Tibial artery (tissue), 4 donors: ENCODE measurements around the gene PXDC1.

Experiments
- DNase-seq, 2 donors: peaks; one replicate each; pipeline ENCODE4 v3.0.0-alpha.2; 2019
- H3K27ac ChIP-seq, 2 donors: fragments of 200-600 bp; sonication (generic) in 1 of 2; 1 replicate in 1 of 2; 2 replicates in 1 of 2; pipeline ENCODE4 v1.5.1; 2018 to 2019; ENCODE audit warnings: mild to moderate bottlenecking in 1 of 2
- H3K27me3 ChIP-seq, 2 donors: fragments of 200-600 bp; sonication (generic) in 1 of 2; one replicate each; pipeline versions ENCODE4 v1.5.1 to v1.6.0; 2016 to 2019
- H3K36me3 ChIP-seq, 3 donors: fragments of 200-600 bp; sonication (generic) in 2 of 3; one replicate each; pipeline ENCODE4 v1.5.1; 2016 to 2019; ENCODE audit warnings: mild to moderate bottlenecking in 2 of 3
- H3K4me1 ChIP-seq, 4 donors: fragments of 200-600 bp; sonication (generic) in 2 of 4; 1 replicate in 3 of 4; 2 replicates in 1 of 4; pipeline ENCODE4 v1.5.1; 2016 to 2019
- H3K4me3 ChIP-seq, 2 donors: fragments of 200-600 bp; sonication (generic) in 1 of 2; 1 replicate in 1 of 2; 2 replicates in 1 of 2; pipeline ENCODE4 v1.5.1; 2018 to 2019; ENCODE audit warnings: mild to moderate bottlenecking in 2 of 2
- H3K9me3 ChIP-seq, 3 donors: fragments of 200-600 bp; sonication (generic) in 1 of 3; one replicate each; pipeline ENCODE4 v1.5.1; 2016 to 2019
- CTCF ChIP-seq, 2 experiments: fragments of 200-600 bp in 1 of 2; fragments of 450-650 bp in 1 of 2; IDR thresholded peaks; one replicate each; pipeline ENCODE4 v1.5.1; 2017 to 2019; ENCODE audit warnings: antibody characterized with exemption in 2 of 2, mild to moderate bottlenecking in 1 of 2, moderate library complexity in 1 of 2
- intact Hi-C: fragments of 100-400 bp; cut with DNase I; formaldehyde crosslinking; loops from one replicate; pipeline ENCODE4 v1.15.0; 2023; ENCODE audit warnings: low total_unique reads

Gene PXDC1

GRCh38 chr6:3791526-3792203 lies 40.2 kb upstream of the PXDC1 start:
- H3K27ac ChIP-seq, result no peak overlapping the region
- H3K36me3 ChIP-seq, result no peaks in the 10 kb centered on the region
- no peak overlapping the region for H3K4me3 ChIP-seq
- no peaks in the 10 kb centered on the region for H3K27me3 ChIP-seq
- peaks cover 0 to 4% (median 1%) of the 10 kb centered on the region in 4 donors for H3K4me1 ChIP-seq
- peak in 1 of 2 donors; percentile 59 for DNase-seq
- TF ChIP-seq CTCF (IDR thresholded peaks at IDR 0.05), result no peak
- no peaks in the 10 kb centered on the region for H3K9me3 ChIP-seq
- intact Hi-C loops, result no loop called here

- DNase-seq, result no peak
- H3K27ac ChIP-seq, result no peak overlapping the region
- no peaks in the 10 kb centered on the region for H3K36me3 ChIP-seq
- intact Hi-C loops, result no loop called here
- no peaks in the 10 kb centered on the region for H3K27me3 ChIP-seq
- H3K9me3 ChIP-seq, result no peaks in the 10 kb centered on the region
- no peaks in the 10 kb centered on the region for H3K4me1 ChIP-seq
- no peak for TF ChIP-seq CTCF (IDR thresholded peaks at IDR 0.05)
- no peak overlapping the region for H3K4me3 ChIP-seq
Observed at GRCh38 chr6:3789896-3790558, 38.5 kb upstream of the PXDC1 start.

DNA sequence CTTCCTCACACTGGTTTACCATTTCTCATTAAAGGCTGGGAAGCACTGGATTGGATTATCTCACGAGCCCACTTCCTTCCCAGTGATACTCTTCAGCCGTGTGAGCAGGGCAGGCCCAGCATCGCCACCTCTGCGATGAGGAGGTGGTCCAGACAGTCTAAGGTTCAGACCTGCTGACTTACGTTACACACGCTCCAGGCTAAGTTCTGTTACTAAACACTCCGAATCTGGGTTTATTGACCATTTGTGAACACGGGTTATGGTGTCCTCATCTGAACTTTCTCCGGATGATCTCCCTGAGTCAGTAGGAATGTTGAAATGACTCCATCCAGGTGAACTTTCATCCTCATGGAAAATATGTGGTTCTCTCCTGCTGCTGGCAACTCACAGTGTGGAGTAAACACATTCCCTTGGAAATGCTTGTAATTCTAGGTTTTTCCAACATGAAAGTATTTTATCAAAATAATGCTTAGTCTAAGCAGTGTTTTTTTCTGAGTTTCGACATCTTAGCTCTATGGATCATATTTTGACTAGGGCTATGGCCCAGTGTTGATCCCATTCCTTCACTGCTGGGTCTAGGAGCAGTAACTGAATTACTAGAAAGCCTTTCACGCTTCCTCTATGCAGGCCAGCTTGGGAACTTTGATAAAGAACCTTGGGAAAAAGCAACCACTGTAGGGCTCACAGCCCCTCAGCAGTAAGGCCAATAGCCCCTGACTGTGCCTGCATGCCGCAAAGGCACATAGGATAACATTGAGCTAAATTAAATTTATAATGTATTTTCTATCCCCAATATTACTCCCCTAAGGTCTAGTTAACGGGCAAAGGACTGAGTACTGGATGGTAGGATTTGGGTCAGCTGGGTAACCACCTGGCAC lies 37.7 kb upstream of the PXDC1 start:
- no peaks in the 10 kb centered on the region for H3K9me3 ChIP-seq
- H3K27ac ChIP-seq, result no peak overlapping the region
- intact Hi-C loops, result no loop called here
- TF ChIP-seq CTCF (IDR thresholded peaks at IDR 0.05), result no peak
- H3K4me3 ChIP-seq, result no peak overlapping the region
- H3K27me3 ChIP-seq, result no peaks in the 10 kb centered on the region
- no peak for DNase-seq
- H3K4me1 ChIP-seq, result no peaks in the 10 kb centered on the region
- no peaks in the 10 kb centered on the region for H3K36me3 ChIP-seq

- DNase-seq, result no peak
- no peaks in the 10 kb centered on the region for H3K4me1 ChIP-seq
- H3K27me3 ChIP-seq, result no peaks in the 10 kb centered on the region
- H3K9me3 ChIP-seq, result no peaks in the 10 kb centered on the region
- H3K4me3 ChIP-seq, result no peak overlapping the region
- intact Hi-C loops, result no loop called here
- H3K27ac ChIP-seq, result no peak overlapping the region
- no peaks in the 10 kb centered on the region for H3K36me3 ChIP-seq
- TF ChIP-seq CTCF (IDR thresholded peaks at IDR 0.05), result no peak
Observed at GRCh38 chr6:3788408-3789017, 37.0 kb upstream of the PXDC1 start.

DNA sequence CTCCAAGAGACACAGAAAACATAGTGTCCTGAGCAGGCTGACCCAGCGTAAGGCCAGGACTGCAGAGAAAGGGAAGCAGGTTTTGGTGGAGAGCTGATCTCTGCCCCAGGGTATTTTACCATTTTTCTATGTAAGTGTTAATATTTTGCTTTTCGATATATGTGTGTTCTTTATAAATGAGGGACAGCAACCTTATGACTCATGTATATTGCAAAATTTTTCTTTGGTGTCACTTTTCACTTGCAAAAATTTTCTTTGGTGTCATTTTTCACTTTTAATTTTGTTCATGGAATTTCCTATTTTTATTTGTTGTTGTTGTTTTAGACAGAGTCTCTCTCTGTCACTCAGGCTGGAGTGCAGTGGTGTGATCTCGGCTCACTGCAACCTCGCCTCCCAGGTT lies 34.6 kb upstream of the PXDC1 start:
- no peaks in the 10 kb centered on the region for H3K4me1 ChIP-seq
- H3K9me3 ChIP-seq, result no peaks in the 10 kb centered on the region
- DNase-seq, result no peak
- no peak overlapping the region for H3K27ac ChIP-seq
- H3K36me3 ChIP-seq, result no peaks in the 10 kb centered on the region
- no peak overlapping the region for H3K4me3 ChIP-seq
- intact Hi-C loops, result no loop called here
- H3K27me3 ChIP-seq, result no peaks in the 10 kb centered on the region
- TF ChIP-seq CTCF (IDR thresholded peaks at IDR 0.05), result no peak
